Hematopoietic multipotent progenitor cell treated with erythropoietin and hydrocortisone succinate and interleukin-3 and kit ligand, for 4 days (in vitro differentiated cells): Measurements from ENCODE around the gene NAE1.
"Not testable (repeated sequence)": the region's sequence is repeated elsewhere in the genome, so short reads cannot be mapped to it uniquely, and the experiment has no call there.

Source experiments
- DNase-seq: peaks from one replicate; pipeline ENCODE4 v3.0.0-alpha.2; 2015

Gene NAE1

GRCh38 chr16:66800856-66801255, 29.9 kb downstream of the NAE1 start:
- no peak for DNase-seq

GRCh38 chr16:66798161-66798560, 32.6 kb downstream of the NAE1 start:
- no peak for DNase-seq

GRCh38 chr16:66793984-66794383, 36.8 kb downstream of the NAE1 start:
- DNase-seq: not testable (repeated sequence)

- no peak for DNase-seq
Observed at GRCh38 chr16:66790130-66790733, 40.5 kb downstream of the NAE1 start.

- no peak for DNase-seq
Observed at GRCh38 chr16:66787427-66787826, 43.3 kb downstream of the NAE1 start.

GRCh38 chr16:66786551-66786950, 44.2 kb downstream of the NAE1 start:
- no peak for DNase-seq

- DNase-seq: no peak
Observed at GRCh38 chr16:66776457-66776856, 54.3 kb downstream of the NAE1 start.

- peak; percentile 6 for DNase-seq
Observed at GRCh38 chr16:66774981-66775380, 55.8 kb downstream of the NAE1 start.

GRCh38 chr16:66758086-66758485, 72.7 kb downstream of the NAE1 start:
- DNase-seq: no peak

- no peak for DNase-seq
Observed at GRCh38 chr16:66754819-66755218, 76.0 kb downstream of the NAE1 start.

- no peak for DNase-seq
Observed at GRCh38 chr16:66754211-66754610, 76.6 kb downstream of the NAE1 start.

GRCh38 chr16:66752958-66753357, 77.8 kb downstream of the NAE1 start:
- DNase-seq: no peak
